ENCODE measurements around the gene EPB41L4B. TPM values are rescaled to one million over a fixed set of nuclear protein-coding genes. Genes with fewer than 3 reads are reported as not detected.

EPB41L4B gene
- total RNA-seq, 1 experiment from 2014 or later = 8.1 TPM

DNA sequence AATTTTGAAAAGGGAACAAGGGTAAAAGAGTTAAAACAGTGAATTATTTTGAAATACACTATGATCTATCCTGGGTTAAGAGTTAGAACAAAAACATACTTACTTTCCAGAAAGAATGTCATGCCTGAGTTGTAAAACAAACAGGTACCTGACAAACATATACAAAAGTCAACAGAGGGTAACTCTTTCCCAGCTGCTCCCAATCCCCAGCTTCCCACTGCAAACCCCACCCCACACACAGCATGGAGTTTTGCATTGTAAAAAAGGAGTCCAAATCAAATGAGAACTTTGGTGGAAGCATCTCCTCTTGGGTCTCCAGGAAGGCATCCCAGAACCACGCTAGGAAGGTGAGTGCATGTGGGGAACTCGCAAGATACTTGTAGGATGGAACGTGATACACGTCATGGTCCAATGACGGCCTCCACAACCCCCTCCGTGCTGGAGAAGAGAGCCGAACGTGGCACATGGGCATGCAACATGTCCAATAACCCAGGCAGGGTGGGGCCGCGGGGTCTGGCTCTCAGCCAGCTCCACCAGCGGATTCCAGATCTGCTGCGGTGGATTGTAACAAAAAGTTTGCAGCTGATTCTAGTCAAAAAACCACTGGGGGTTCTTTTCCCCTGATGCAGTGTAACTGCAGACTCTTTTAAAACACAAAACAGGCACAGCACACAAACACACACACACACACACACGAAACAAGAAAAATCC lies 55.8 kb downstream of the EPB41L4B start:
- Histone ChIP-seq H4K20me1 (ENCODE audit: insufficient read depth) (no peaks in the 10 kb centered on the region), H3K27ac (ENCODE audit: low read depth, low read length) (no peak overlapping the region), H3K79me2 (ENCODE audit: insufficient read depth, low read length) (no peaks in the 10 kb centered on the region), H3K9ac (ENCODE audit: low read length) (no peak overlapping the region), H3K4me2 (ENCODE audit: low read length) (no peak overlapping the region), H3K36me3 (ENCODE audit: control insufficient read depth in 1 of 2, insufficient read depth in 2 of 2, low read length in 2 of 2) (0 out of 4 replicates have a peak, but pooled peaks cover 0 to 11% of the 10 kb centered on the region in 2 experiments), H3K27me3 (ENCODE audit: insufficient read depth, low read length) (no peaks in the 10 kb centered on the region), H3K9me2 (ENCODE audit: insufficient read depth) (no peaks in the 10 kb centered on the region), H2AFZ (ENCODE audit: low read depth, low read length, poor library complexity, severe bottlenecking) (no peak overlapping the region), H3K9me3 (ENCODE audit: control insufficient read depth in 1 of 2, insufficient read depth in 1 of 2, low read depth in 1 of 2, low read length in 2 of 2) (peaks cover 0 to 6% of the 10 kb centered on the region in 2 experiments; a peak in 1 of 4 replicates), H3K4me1 (ENCODE audit: control insufficient read depth in 1 of 2, insufficient read depth in 2 of 2, low read length in 2 of 2) (no peaks in the 10 kb centered on the region), H3K4me3 (replicated peaks in 1 of 2; ENCODE audit: low read depth in 1 of 2, low read length in 2 of 2) (no peak overlapping the region)
- no peak for ATAC-seq
- ChIA-PET RAD21 (ENCODE audit: low non-redundant PET in 1 of 2, low total read pairs in 2 of 2, uncharacterized antibody in 2 of 2, unreplicated experiment in 2 of 2) (no interaction called here), CTCF (no interaction called here), POLR2A (no interaction called here)
- no TSS peak for BruUV-seq (replicated peaks)
- intact Hi-C loops (cut with micrococcal nuclease) = no loop called here
- TF ChIP-seq, protein P1, sequence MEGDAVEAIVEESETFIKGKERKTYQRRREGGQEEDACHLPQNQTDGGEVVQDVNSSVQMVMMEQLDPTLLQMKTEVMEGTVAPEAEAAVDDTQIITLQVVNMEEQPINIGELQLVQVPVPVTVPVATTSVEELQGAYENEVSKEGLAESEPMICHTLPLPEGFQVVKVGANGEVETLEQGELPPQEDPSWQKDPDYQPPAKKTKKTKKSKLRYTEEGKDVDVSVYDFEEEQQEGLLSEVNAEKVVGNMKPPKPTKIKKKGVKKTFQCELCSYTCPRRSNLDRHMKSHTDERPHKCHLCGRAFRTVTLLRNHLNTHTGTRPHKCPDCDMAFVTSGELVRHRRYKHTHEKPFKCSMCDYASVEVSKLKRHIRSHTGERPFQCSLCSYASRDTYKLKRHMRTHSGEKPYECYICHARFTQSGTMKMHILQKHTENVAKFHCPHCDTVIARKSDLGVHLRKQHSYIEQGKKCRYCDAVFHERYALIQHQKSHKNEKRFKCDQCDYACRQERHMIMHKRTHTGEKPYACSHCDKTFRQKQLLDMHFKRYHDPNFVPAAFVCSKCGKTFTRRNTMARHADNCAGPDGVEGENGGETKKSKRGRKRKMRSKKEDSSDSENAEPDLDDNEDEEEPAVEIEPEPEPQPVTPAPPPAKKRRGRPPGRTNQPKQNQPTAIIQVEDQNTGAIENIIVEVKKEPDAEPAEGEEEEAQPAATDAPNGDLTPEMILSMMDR (IDR thresholded peaks at IDR 0.05 in 2 of 3, conservative IDR thresholded peaks at IDR 0.05 in 1 of 3; ENCODE audit: borderline replicate concordance in 1 of 3, insufficient read depth in 1 of 3, low read depth in 2 of 3, low read length in 2 of 3) = no peak
- TF ChIP-seq, protein P2, sequence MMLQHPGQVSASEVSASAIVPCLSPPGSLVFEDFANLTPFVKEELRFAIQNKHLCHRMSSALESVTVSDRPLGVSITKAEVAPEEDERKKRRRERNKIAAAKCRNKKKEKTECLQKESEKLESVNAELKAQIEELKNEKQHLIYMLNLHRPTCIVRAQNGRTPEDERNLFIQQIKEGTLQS (IDR thresholded peaks at IDR 0.05) = no peak
- TF ChIP-seq ZFX (IDR thresholded peaks at IDR 0.05) = no peak
- TF ChIP-seq YY1 (IDR thresholded peaks at IDR 0.05; ENCODE audit: extremely low read depth, insufficient replicate concordance, low read depth, low read length) = no peak
- TF ChIP-seq RAD21 (IDR thresholded peaks at IDR 0.05; ENCODE audit: low read depth) = no peak
- TF ChIP-seq SIN3A (IDR thresholded peaks at IDR 0.05; ENCODE audit: low read depth) = no peak
- no peak for TF ChIP-seq FOSL1 (IDR thresholded peaks at IDR 0.05; ENCODE audit: low read depth)
- no peak for TF ChIP-seq POLR2AphosphoS5 (IDR thresholded peaks at IDR 0.05; ENCODE audit: low read depth, low read length)
- no peak for TF ChIP-seq EGR1 (IDR thresholded peaks at IDR 0.05; ENCODE audit: low read depth)
- TF ChIP-seq, protein P3, sequence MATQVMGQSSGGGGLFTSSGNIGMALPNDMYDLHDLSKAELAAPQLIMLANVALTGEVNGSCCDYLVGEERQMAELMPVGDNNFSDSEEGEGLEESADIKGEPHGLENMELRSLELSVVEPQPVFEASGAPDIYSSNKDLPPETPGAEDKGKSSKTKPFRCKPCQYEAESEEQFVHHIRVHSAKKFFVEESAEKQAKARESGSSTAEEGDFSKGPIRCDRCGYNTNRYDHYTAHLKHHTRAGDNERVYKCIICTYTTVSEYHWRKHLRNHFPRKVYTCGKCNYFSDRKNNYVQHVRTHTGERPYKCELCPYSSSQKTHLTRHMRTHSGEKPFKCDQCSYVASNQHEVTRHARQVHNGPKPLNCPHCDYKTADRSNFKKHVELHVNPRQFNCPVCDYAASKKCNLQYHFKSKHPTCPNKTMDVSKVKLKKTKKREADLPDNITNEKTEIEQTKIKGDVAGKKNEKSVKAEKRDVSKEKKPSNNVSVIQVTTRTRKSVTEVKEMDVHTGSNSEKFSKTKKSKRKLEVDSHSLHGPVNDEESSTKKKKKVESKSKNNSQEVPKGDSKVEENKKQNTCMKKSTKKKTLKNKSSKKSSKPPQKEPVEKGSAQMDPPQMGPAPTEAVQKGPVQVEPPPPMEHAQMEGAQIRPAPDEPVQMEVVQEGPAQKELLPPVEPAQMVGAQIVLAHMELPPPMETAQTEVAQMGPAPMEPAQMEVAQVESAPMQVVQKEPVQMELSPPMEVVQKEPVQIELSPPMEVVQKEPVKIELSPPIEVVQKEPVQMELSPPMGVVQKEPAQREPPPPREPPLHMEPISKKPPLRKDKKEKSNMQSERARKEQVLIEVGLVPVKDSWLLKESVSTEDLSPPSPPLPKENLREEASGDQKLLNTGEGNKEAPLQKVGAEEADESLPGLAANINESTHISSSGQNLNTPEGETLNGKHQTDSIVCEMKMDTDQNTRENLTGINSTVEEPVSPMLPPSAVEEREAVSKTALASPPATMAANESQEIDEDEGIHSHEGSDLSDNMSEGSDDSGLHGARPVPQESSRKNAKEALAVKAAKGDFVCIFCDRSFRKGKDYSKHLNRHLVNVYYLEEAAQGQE (IDR thresholded peaks at IDR 0.05; ENCODE audit: low read depth) = no peak
- no peak for TF ChIP-seq POLR2A (IDR thresholded peaks at IDR 0.05; ENCODE audit: borderline replicate concordance, extremely low read depth, insufficient read depth, insufficient read length)
- no peak for TF ChIP-seq ELF1 (IDR thresholded peaks at IDR 0.05; ENCODE audit: borderline replicate concordance, low read depth)
- TF ChIP-seq TCF7L2 (IDR thresholded peaks at IDR 0.05; ENCODE audit: borderline replicate concordance, extremely low read depth, insufficient read depth, insufficient read length) = no peak
- TF ChIP-seq EZH2phosphoT487 (IDR thresholded peaks at IDR 0.05; ENCODE audit: borderline replicate concordance) = no peak
- TF ChIP-seq JUND (IDR thresholded peaks at IDR 0.05) = no peak
- TF ChIP-seq, protein P4, sequence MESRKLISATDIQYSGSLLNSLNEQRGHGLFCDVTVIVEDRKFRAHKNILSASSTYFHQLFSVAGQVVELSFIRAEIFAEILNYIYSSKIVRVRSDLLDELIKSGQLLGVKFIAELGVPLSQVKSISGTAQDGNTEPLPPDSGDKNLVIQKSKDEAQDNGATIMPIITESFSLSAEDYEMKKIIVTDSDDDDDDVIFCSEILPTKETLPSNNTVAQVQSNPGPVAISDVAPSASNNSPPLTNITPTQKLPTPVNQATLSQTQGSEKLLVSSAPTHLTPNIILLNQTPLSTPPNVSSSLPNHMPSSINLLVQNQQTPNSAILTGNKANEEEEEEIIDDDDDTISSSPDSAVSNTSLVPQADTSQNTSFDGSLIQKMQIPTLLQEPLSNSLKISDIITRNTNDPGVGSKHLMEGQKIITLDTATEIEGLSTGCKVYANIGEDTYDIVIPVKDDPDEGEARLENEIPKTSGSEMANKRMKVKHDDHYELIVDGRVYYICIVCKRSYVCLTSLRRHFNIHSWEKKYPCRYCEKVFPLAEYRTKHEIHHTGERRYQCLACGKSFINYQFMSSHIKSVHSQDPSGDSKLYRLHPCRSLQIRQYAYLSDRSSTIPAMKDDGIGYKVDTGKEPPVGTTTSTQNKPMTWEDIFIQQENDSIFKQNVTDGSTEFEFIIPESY (IDR thresholded peaks at IDR 0.05; ENCODE audit: extremely low read depth, insufficient replicate concordance, low read length) = no peak
- TF ChIP-seq, protein P5, sequence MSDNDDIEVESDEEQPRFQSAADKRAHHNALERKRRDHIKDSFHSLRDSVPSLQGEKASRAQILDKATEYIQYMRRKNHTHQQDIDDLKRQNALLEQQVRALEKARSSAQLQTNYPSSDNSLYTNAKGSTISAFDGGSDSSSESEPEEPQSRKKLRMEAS (IDR thresholded peaks at IDR 0.05) = no peak
- DNase-seq (ENCODE audit: low read depth, low spot score) = no peak
